Hematopoietic multipotent progenitor cell treated with erythropoietin and hydrocortisone succinate and interleukin-3 and kit ligand, for 17 days (in vitro differentiated cells): ENCODE measurements around the gene IP6K2.
A peak's percentile ranks its signal among the peaks of the same experiment; 100 is the strongest.
"Not testable (repeated sequence)": the region's sequence is repeated elsewhere in the genome, so short reads cannot be mapped to it uniquely, and the experiment has no call there.

Experiments used
- DNase-seq: peaks from one replicate; pipeline ENCODE4 v3.0.0-alpha.2; 2015; ENCODE audit warnings: low spot score

IP6K2 gene, protein sequence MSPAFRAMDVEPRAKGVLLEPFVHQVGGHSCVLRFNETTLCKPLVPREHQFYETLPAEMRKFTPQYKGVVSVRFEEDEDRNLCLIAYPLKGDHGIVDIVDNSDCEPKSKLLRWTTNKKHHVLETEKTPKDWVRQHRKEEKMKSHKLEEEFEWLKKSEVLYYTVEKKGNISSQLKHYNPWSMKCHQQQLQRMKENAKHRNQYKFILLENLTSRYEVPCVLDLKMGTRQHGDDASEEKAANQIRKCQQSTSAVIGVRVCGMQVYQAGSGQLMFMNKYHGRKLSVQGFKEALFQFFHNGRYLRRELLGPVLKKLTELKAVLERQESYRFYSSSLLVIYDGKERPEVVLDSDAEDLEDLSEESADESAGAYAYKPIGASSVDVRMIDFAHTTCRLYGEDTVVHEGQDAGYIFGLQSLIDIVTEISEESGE

DNA sequence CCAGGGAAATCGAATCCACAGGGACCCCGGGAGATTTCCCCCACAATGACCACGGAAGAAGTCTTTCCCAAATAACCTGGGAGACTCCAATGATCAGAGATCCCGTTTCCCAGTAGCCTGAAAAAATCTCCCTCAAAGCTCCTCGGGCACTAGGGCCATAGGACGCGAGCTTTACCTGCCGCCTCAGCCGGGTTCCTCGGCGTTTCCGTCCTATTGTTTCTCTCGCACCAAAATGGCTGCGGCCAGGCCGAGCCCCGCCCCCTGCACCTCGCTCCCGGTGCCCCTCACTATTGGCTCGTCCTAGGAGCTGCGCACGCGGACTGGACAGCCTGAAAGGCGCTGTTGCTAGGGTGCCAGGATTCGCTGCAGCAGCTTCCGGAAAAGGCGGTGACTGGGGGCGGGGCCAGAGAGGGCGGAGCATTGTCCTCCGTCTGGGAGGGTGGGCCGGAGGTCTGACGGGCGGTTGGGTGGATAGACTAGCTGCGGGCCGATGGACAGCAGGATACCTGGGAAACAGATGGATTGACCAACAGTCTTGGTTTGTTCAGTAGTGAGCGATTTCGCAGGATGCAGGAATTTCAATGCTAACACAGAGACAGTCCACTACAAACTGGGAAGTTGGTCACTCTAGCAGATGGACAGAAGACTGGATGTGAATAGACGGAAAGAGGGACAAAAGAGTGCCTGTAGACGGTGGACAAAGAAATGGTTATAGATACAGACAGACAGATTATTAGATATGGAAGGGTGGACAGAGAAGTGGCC lies at the start of gene IP6K2:
Gene IP6K2, minus strand, starts transcription at position 240 of the 765 bp plus-strand sequence. CDS start 21,930 bp downstream, outside the sequence.
- peak; percentile 96 for DNase-seq

DNA sequence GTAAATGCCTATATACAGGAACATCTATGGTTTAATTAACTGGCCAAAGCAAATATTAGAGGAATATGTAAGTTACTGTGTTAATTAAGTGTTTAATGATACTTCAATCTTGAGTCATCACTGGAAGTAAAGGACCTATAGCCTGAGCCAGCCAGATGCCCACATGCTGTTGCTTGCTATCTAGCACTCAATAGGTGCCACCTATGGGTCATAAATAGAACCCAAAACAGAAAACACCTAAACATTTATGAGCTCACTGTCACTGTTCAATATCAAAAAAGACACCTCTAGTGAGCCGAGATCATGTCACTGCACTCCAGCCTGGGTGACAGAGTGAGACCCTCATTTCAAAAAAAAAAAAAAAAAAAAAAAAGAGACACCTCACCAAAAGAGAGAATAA lies 48.4 kb upstream of the IP6K2 start:
- no peak for DNase-seq

DNA sequence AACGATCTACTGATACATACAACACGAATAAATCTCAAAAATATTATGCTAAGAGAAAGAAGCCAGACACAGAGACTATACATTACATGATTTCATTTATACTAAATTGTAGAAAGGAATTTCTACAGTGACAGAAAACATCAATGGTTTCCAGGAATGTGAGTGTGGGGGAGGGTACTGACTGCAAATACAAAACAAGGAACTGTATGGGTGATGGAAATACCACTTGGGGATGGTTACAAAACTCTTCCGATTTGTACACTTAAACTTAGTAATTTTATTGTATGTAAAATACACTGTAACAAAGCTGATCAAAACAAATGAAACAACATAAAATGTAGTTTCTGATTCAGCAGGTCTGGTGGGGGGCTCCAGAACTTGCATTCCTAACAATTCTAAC lies 45.8 kb upstream of the IP6K2 start:
- no peak for DNase-seq

DNA sequence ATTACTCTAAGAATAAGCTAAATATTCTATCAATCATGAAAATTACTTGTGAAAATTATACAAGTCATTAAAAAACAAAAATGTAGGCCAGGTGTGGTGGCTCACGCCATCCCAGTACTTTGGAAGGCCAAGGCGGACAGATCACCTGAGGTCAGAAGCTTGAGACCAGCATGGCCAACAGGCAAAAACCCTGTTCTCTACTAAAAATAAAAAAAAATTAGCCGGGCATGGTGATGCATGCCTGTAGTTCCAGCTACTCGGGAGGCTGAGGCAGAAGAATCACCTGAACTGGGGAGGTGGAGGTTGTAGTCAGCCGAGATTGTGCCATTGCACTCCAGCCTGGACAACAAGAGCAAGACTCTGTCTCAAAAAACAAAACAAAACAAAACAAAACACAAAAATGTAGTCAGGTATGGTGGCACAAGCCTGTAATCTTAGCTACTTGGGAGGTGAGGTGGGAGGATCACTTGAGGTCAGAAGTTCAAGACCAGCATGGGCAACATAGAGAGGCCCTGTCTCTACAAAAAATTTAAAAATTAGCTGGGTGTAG lies 43.0 kb upstream of the IP6K2 start:
- not testable (repeated sequence) for DNase-seq

DNA sequence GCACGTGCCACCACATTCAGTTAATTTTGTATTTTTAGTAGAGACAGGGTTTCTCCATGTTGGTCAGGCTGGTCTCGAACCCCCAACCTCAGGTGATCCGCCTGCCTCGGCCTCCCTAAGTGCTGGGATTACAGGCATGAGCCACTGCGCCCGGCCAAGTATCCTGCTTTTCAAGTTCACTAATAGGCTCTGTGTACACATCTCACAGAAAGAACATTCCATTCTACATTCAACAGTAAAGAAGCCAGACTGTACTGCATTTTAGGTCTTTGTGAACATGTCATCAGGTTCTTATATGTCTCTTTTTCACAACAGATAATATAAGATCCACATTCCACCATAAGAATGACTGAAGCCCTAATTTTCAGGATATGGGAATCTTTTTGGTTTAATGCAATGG lies 42.5 kb upstream of the IP6K2 start:
- not testable (repeated sequence) for DNase-seq

DNA sequence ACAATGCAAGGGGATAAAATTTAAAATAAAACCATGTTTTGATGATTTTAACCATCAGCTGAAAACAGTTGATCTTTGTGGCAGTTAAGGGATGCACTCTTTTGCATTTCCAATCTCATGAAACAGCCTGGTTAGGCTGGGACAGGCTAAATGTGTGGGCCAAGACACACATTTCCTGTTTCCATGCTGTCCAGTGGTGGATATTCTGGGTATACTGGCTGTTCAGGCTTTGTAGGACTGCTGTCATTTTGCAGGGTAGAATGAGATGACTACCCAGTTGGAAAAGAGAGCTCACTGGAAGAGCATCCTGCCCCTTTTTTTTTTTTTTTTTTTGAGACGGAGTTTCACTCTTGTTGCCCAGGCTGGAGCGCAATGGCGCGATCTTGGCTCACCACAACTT lies 42.0 kb upstream of the IP6K2 start:
- DNase-seq: no peak

DNA sequence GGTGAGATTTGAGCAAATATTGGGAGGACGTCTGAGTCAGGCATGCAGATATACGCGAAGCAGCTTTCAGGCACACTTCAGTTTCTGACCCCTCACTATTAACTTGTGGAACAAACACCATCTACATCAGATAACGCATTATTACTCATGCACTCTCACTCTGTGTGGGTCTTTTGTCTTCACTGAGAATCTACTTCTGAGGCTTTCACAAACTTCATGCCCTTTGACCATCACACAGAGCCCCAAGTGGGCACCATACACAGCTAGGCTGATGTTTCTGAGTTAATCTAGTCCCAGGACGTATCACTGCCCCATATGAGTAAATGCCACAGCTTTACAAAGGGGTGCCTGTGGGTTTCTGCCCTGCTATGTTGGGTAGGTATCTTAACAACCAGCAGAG lies 39.6 kb upstream of the IP6K2 start:
- DNase-seq: no peak

DNA sequence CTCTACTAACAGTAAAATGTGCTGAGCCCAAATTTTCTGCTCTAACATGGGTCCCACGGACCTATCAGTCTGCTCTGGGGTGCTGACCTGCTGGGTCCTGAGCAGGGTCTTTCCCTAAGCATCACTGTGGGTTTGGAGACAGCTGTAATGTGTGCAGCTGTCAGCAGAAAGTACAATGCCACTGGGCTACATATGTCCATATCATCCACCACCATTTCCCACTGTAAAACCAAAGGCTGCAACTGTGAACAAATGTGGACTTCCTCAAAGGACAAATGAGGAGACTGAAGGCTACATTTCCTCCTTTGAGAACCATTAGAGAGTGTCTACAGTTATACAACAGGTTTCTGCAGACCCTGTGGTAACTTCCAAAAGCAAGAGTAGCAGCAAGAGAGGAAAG lies 33.8 kb upstream of the IP6K2 start:
- no peak for DNase-seq

DNA sequence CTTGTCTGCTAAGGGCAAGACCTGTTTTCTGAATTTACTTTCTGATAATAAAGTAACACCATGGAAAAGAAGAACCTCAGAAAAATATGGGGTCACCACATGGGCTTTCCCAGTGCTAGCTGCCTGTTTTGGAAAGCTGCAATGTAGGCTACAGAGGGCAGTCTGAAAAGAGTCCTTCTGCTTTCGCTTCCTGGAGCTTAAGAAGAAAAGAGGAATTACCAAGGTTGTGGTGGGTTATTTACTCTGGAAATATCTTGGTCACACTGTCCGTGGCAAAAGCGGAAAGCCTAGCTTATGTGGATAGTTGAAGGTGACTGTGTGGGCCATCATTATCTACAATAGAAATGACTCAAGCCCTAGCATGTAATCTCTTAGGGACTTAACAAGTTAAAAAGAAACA lies 31.7 kb upstream of the IP6K2 start:
- DNase-seq: no peak

DNA sequence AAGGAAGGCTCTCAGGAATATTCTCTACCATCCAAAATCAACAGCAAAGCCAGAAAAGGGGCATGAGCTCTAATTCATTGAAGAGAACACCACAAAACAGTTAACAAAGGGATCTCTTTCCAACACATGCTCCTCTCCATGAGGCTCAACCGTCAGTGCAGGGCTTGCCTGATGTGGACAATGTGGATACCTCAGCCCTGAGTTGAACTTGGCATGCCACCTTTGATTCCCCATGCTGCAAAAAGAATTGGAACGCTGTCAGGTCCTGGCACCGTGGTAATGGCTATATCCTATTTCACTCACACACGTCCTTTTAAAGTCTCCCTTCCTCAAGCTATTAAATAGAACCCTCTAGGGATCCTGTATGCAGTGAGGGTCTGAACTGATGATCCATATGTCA lies 30.7 kb upstream of the IP6K2 start:
- no peak for DNase-seq

DNA sequence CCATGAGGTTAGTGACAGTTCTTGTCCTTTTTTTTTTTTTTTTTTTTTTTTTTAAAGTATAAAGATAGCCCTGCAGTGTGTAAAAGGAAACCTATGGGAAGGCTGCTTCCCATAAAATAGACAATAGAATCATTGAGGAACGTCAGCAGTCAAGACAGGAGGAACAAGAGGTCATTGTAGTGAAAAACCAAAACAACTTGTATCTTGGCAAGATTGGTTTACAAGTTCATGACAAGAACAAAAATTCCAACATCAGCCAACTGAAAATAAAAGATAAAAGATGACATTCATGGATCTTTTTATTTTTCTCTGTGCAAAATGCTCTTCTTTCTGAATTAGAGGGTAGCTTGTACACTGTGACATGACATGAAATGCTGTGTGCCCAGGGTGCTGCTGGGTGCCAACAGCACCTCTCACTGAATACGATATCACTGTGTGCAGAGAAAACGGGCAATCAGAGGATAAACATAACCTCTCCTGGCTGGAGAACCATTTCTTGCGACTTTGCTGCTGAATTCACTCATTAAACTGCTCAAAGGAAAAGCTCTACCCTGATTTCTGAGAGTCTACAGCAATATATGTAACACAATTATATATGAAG lies 30.1 kb upstream of the IP6K2 start:
- no peak for DNase-seq

DNA sequence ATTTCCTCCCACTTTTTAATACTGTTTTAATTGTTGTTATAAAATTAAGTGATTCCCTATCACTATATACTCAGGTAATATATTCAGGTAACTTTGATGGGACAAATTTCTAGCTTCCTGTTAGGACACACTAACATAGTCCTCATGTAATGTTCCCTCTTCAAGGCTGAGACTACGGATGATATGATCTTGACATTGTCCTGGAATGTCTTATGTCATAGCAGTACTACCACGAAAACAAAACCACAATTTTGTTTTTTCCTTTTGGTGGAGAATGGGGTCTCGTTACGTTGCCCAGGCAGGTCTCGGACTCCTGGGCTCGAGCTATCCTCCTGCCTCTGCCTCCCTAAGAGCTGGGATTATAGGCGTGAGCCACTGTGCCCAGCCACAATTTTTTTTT lies 26.8 kb upstream of the IP6K2 start:
- DNase-seq: no peak

DNA sequence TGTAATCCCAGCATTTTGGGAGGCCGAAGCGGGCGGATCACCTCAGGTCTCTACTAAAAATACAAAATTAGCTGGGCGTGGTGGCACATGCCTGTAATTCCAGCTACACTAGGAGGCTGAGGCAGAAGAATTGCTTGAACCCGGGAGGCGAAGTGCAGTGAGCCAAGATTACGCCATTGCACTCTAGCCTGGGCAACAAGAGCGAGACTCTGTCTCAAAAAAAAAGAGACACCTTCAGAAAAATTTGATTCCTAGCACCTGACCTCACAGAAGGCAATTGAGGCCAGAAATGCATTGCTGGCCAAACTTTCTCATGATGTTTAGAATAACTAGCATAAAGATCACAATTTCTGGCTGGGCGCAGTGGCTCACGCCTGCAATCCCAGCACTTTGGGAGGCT lies 24.2 kb upstream of the IP6K2 start:
- DNase-seq: not testable (repeated sequence)

DNA sequence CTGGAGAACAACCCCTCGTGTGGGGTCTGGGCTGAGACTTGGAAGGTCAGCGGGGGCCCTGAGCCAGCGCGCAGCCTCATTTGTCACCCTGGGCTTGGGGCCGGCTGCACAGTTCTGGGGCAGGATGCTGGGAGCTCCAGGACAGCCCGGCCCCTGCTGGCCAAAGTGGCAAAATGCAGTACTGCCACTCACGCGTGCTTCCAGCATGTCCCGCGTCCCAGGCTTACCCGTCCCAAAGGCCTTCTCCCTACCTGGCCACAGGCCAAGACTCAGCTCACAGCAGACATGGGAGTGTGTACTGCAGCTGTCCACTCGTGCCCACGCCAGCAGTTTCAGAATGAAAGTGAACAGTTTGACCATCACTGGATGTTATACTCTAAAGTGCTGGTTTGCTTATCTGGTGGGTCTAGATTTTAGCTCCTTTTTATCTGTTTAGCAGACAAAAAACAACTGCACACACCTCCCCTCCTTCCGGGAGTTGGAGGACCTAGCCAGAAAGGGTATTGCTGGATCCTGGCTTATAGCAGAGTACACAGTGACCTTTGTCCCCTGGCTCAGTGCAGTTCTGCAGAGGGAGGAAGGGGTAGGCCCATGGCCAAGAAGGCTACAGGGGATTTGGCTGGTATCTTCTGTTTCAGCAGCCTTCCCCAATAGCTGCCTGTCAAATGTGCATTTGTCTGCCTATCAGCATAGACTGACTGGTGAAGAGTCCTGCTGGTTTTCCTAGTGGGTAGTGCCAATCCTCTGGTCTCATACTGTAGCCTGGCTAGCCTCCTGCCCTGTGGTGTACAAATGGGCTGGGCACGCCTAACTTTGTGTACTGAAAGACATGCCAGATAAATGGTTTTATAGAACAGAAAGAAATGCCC lies 23.2 kb upstream of the IP6K2 start:
- peak; percentile 58 for DNase-seq

DNA sequence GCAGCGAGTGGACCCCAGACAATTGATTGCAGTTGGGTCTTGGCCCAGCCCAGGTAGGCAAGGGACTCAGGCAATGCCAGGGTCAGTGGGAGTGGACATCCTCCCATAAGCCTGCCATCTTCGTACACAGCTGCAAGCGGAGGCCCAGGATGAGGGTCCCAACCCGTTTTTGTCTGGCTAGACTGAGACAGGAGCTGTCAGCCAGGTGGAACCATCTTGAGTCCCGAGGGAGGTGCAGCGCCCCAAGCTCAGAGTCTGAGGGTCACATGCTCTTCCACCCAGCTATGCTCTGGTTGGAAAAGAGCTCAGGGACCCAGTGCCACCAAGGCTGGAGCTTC lies 22.6 kb upstream of the IP6K2 start:
- no peak for DNase-seq

DNA sequence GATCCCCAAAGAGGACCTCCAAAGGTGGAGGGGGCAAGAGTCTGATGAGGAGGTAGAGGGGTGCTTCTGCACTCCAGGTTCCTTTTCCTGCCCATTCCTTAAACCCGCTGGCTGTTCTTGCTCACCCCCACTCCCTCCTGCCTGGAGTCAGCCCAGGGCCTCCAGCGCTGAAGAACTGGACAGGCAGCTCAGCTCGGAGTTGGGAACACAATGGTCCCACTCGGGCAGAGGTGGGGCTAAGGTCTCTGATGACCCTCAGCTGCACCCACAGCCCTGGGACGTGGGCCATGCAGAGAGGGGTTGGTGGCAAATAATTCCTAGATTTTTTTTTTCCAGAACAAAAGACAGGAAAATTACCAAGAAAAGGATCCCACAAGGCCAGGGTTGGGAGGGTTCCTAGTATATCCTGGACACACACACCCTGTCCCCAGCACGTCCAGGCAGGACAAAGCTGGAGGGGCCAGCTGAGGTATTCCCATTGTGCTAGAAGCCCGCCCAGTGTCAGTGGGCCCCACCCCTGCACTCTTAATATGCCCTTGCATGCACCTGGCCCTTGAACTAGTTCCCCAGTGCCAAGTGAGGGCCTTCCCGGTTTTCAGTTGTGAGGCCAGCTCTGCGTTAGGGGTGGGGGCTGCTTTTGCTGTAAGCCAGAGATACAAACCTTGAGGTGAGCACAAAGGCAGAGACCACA lies 22.1 kb upstream of the IP6K2 start:
- DNase-seq: no peak

DNA sequence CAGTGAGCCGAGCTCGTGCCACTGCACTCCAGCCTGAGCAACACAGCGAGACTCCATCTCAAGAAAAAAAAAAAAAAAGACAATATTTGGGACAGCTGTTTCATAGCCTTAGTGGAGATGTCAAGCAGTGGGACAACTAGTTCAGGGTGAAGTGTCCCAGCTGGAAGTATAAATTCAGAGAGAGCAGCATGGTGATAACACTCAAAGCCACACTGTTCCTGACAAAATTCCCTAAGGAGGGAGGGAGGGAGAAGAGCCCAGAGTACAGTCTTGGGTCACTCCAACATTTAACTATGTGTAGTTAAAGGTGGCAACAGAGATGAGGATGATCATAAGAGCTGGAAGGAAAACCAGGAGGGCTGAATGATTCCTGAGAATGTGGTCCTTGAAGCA lies 21.1 kb upstream of the IP6K2 start:
- DNase-seq: no peak

DNA sequence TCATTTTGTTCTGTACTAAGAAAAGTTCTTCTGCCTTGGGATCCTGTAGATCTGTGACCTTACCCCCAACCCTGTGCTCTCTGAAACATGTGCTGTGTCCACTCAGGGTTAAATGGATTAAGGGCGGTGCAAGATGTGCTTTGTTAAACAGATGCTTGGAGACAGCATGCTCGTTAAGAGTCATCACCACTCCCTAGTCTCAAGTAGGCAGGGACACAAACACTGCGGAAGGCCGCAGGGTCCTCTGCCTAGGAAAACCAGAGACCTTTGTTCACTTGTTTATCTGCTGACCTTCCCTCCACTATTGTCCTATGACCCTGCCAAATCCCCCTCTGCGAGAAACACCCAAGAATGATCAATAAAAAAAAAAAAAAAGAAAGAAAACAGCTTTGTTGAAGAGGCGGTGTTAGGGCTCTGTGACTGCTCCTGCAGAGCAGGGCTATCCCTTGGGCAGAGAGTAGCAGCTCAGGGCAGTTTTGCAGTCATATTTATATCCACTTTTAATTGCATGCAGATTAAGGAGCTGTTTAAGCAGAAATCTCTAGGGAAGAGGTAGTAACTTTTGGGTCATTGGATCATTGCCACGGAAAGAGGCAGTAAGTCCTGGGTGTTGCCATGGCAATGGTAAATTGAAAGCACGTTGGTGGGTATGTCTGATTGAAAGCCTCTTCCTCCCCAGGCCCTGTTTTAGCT lies 18.2 kb upstream of the IP6K2 start:
- not testable (repeated sequence) for DNase-seq

DNA sequence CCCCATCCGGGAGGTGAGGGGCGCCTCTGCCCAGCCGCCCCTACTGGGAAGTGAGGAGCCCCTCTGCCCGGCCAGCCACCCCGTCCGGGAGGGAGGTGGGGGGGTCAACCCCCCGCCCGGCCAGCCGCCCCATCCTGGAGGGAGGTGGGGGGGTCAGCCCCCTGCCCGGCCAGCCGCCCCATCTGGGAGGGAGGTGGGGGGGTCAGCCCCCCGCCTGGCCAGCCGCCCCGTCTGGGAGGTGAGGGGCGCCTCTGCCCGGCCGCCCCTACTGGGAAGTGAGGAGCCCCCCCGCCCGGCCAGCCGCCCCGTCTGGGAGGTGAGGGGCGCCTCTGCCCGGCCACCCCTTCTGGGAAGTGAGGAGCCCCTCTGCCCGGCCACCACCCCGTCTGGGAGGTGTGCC lies 17.5 kb upstream of the IP6K2 start:
- DNase-seq: not testable (repeated sequence)

DNA sequence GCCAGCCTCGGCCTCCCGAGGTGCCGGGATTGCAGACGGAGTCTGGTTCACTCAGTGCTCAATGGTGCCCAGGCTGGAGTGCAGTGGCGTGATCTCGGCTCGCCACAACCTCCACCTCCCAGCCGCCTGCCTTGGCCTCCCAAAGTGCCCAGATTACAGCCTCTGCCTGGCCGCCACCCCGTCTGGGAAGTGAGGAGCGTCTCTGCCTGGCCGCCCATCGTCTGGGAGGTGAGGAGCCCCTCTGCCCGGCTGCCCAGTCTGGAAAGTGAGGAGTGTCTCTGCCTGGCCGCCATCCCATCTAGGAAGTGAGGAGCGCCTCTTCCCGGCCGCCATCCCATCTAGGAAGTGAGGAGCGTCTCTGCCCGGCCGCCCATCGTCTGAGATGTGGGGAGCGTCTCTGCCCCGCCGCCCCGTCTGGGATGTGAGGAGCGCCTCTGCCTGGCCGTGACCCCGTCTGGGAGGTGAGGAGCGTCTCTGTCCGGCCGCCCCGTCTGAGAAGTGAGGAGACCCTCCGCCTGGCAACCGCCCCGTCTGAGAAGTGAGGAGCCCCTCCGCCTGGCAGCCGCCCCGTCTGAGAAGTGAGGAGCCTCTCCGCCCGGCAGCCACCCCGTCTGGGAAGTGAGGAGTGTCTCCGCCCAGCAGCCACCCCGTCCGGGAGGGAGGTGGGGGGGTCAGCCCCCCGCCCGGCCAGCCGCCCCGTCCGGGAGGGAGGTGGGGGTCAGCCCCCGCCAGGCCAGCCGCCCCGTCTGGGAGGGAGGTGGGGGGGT lies 16.9 kb upstream of the IP6K2 start:
- not testable (repeated sequence) for DNase-seq
